ENCODE measurements around the gene MMP17.

MMP17 gene

DNA sequence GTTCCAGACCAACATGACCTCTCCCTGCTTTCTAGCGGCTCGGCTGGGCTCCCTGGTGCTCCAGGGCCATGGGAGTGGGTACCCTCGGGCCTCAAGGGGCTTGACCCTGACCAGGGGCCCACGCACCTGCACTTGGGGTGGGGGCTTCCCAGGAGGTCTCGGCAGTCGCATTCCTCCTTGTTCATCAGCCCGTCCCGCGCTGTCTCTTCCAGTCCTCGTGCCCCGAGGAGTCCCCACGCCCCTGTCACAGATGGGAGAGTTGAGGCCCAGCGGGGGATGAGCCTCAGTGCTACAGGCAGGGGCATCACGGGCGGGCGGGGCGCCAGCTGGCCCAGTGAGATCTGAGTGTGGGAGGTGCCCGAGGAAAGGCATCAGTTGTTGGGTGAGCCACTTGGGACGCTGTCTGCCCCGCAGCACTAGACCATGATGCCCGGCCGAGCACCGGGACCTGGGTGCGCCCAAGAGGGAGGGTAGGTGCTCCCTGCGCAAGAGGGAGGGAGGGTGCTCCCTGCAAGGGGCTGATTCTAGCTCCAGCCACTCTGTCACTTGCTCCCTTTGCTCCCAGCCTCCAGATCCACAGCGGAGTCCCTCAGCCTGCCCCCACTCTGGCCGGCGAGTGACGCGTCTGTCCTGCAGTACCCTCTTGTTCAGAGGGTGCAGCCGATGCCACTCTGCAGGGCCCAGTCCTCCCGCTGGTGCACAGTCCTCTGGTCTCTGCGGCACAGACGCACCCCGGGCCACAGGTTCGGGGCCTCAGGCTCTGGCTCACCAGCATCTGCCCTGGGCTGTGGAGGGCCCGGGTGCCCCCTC is 23.8 kb downstream of the MMP17 start:
- DNase-seq, result no peak

DNA sequence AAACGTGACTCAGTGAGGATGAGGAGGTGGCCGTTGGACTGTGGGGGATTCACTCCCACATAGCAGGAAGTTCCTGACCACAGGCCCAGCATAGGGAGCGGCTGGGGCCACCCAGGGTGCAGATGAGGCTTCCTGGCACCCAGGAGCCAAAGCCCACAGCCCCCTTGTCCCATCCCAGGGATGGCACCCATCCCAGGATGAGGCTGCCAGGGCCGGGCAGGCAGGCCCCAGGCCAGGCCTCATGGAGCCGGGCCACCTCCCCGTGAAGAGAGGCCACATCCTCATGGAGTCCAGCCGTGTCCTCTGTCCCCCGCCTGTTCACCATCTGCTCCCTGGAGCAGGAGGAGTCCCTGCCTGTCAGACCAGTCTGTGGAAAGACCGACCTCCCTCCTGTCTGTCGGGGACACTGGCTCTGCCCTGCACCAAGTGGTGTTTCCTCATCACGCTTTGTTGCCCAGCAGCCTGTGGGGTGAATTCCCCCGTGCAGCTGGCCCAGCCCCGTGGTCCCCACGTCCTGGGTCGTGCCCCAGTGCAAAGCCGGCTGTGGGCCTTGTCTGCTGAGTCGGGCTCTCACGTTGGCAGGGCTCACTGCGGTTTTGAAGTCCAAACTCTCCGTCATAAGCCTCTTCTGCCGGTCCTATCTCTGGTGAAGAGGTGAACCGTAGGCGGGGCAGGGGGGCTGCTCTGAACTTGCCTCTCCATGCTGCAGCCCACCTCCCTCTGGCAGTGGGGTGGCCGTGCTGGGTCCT is 24.5 kb downstream of the MMP17 start:
- DNase-seq, result no peak

DNA sequence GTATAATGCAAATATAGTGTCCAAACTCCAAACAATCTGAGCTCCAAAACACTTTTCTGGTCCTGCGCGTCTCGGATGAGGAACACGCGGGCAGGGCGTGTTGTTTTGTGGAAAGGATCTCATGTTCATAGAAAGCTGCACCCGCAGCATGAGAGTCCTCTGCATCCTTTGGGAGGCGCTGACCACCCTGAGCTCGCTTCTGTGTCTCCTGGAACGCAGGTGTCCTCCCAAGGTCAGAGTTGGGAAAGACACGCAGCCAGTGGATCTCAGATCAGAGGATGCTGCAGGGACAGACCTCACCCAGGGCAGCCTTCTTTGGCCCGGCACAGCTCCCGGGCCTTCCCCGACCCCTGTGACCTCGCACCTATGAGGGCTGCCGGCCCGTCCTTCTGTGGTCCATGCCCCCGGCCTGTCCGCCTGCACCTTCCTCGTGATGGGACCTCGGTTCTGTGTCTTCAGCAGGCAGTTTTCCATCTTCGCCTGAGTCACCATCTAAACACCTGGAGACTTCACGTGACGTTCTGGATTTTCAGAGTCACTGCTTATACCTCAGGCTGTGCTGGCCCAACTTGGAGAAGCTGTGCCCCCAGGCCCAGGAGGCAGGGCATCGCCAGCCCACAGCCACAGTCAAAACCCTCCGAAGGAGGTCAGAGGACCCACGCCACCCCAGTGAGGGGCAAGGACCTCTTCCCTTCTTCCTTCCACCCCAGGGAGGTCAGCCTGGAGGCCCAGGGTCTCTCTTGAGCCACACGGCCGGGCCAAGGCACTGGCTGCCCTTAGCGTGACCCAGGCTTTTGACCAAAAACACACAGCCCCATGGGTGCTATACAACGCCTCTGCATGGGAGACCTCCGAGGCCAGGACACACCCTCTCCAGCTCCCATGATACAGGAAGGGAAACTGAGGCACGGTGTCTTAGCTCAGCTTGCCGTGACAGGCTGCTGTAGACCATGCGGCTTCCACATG is 25.9 kb downstream of the MMP17 start:
- no peak for DNase-seq

DNA sequence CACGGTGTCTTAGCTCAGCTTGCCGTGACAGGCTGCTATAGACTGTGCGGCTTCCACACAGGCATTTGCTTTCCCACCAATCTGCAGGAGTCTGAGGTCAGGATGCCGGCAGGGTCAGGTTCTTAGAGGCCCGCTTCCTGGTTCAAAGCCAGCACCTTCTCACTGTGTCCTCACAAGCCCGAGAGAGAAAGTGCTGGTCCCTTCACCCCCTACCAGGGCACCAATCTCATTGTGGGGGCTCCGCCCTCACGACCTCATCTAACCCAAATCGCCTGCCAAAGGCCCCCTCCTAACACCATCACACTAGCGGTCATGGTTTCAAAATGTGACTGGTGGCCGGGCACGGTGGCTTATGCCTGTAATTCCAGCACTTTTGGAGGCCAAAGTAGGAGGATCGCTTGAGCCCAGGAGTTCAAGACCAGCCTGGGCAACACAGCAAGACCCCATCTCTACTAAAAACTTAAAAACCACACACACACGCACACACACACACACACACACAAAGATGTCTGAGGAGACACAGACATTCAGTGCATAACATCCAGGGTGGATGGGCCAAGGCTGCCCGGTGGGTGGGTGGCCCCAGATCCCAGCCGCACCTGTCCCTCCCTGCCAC is 26.8 kb downstream of the MMP17 start:
- DNase-seq, result no peak

DNA sequence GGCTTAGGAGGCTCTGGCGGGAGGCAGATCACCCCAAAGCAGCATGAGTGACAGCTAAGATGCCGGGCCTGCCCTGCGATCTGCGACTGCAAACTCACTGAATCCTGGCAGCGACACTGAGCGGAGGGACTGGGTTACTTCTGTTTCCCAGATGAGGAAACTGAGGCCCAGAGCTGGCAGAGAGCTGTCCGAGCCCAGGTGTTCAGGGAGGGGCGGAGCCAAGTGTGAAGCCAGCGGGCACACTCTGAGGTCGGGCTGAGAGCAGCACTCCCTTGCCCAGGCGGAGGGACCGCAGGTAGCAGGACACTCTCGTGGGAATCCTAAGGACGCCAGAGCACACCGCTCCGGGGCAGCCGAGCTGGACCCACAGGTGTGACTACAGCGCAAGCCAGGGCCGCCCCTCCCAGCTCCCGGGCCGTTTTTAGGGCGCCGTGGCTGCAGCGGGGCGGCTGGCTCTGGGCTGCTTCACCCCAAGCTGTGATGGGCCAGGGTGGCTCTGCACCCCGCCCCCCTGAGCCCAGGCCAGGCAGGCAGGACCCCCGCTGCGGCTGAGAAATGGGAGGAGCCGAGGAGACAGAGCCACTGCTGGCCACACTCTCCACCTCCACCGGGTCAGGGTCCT is 27.4 kb downstream of the MMP17 start:
- DNase-seq, result no peak

DNA sequence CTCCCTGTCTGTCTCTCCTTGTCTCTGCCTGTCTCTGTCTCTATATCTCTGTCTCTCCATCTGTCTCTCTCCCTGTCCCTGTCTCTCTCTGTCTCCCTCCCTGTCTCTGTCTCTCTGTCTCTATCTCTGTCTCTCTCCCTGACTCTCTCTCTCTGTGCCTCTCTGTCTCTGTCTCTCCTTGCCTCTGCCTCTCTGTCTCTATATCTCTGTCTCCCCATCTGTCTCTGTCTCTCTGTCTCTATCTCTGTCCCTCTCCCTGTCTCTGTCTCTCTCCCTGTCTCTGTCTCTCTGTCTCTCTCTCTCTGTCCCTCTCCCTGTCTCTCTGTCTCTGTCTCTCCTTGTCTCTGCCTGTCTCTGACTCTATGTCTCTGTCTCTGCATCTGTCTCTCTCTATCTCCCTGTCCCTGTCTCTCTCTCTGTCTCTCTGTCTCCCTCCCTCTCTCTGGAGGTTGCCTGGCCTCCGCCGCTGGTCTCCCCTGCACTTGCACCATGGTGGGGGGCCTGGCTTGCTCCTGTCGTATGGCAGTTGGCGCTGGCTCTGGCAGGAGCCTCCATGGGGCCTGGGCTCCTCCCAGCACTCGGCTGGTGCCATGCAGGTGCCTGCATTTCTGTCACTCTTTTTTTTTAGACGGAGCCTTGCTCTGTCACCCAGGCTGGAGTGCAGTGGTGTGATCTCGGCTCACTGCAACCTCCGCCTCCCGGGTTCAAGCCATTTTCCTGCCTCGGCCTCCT is 28.3 kb downstream of the MMP17 start:
- no peak for DNase-seq

DNA sequence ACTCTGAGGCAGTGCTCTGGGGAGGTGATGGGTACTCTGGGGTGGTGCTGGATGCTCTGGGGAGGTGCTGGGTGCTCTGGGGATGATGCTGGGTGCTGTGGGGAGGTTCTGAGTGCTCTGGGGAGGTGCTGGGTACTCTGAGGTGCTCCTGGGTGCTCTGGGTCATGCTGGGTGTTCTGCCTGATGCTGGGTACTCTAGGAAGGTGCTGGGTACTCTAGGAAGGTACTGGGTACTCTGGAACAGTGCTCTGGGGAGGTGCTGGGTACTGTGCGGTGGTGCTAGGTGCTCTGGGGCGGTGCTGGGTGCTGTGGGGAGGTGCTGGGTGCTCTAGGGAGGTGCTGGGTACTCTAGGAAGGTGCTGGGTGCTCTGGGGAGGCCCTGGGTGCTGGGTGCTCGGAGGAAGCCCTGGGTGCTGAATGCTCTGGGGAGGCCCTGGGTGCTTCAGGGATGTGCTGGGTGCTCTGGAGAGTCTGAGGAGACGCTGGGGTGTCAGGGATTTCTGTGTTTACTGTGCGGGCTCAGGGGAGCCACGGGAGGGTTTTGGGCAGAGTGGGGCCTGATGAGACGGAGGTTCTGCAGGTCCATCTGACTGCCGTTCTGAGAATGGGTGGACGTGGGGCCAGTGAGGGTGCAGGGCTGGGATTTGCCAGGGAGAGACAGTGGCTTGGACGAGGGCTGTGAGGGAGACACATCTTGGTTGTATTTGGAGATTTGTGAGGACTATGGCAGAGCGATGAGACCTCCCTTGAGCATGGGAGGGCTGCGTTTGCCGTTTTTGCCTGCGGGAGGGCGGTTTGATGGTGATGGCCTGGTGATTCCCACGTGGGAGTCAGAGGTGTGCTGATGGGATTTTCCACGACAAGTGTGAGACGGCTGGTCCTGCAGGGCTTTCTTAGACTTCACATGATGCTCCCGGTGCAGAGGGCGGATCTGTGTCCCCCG is 30.0 kb downstream of the MMP17 start:
- no peak for DNase-seq

DNA sequence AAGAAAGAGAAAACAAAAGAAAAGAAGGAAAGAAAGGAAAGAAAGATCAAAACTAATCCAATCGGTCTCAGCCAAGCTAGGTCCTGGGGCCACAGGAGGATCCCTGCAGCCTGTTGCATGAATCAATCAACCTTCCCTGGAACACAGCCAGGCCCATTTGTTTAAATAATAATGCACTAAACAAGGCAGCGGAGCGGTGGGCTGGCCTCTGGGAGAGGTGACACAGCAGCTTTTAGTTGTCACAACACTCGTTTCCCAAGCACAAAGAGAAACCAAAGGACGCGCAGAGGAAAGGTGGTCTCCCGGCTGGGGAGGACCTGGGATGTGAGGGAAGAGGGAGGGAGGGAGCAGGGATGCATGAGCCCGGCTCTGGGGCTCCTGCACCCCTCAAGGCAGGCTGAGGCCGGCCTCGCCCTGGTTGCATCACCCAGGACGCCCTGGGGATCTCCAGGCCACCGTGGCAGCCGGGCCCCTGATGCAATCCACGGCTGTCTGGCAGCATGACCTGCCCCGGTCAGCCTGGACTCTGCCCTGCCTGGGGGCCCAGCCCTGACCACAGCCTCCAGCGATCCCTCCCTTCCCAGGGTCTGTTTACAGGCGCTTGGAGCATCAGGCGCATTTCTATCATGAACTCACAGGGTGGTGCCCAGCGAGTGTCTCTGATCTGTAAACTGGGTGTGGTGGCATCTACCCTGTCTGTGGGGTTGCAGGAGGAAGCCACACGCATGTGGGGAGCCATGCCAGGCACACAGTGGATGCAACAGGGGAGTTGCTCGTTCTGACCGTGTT is 32.5 kb downstream of the MMP17 start:
- DNase-seq, result no peak

DNA sequence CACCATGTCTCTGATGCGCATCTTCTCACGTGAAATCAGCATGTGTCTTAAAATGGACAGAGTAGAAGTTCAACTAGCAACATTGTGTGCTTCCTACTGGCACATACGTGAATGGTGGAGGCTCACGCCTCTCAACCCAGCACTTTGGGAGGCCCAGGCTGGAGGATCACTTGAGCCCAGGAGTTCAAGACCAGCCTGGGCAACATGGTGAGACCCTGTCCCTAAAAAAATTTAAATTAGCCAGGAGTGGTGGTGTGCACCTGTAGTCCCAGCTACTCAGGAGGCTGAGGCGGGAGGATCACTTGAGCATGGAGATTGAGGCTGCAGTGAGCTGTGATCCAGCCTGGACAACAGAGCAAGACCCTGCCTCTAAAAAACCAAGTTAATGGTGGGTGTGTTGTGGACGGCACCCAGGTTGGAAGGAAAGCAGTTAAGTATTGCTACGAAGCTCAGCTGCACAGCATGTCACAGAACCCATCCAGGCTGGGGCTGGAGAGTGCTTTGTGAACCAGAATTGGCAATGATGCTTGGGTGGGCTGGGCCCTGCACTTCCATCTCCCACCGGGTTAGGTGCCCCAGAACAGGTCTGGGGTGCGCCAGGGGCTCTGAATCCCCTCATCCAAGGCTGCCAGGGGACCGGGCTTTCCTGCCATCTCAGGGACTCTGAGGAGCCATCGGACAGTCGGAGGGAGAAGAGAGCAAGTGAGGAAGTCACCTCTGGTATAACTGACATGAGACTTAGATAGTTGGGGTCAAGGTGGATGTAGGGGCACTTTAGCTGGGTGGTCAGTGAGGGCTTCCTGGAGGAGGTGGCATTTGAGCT is 33.3 kb downstream of the MMP17 start:
- DNase-seq, result no peak

DNA sequence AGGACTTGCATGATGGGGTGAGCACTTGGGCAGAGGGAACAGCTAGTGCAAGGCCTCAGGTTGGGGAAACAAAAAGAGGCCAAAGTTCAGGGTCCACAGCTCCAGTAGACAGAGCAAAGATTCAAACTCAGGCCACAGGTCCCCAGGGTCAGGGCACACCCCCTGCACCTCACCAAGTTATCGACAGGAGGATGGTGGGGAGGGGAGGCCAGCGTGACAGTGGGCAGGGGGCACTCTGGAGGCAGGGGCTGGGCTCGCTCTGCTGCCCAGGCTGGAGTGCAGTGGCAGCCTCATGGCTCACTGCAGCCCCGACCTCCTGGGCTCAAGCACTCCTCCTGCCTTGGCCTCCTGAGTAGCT is 33.9 kb downstream of the MMP17 start:
- DNase-seq, result no peak

DNA sequence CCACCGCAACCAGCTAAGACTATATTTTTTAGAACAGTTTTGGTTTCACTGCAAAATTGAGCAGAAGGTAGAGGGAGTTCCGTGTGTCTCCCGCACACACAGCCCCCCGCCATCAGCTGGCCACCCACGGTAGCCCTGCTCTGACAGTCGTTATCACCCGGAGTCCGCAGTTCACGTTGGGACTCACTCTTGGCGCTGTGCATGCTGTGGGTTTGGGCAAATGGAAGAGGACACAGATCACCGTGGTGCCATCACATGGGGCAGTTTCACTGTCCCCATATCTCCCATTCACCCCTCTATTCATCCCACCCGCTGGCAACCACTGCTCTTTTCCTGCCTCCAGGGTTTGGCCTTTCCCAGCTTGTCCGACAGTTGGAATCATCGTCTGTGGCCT is 34.4 kb downstream of the MMP17 start:
- no peak for DNase-seq

DNA sequence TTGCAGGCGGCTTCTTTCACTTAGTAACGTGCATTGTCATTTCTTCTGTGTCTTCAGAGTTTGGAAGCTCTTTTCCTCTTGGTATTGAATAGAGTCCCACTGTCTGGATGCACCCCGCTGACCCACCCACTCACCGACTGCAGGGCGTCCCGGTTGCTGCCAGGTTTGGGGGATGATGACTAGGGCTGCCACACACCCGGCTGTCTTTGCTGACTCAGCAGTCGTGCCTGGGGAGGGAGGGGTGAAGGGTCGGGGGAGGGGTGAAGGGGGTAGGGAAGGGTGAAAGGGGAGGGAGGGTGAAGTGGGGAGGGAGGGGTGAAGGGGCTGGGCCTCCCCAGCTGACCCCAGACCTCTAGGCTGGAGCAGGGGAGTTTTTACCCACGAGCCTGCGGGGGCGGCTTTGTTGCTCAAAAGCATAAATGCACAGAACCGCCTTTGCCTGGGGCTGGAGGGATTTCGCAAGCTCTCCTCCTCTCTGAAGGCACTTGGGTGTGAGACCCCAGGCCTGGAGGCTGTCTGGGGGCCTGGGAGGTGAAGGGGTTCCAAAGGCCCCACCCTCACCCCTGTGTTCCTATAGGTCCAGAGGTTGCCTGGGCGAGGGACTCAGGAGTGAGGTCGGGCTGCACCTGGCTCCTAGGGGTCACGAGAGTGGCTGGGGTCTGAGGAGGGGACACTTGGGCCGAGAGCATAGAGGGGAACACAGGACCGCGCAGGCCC is 35.0 kb downstream of the MMP17 start:
- no peak for DNase-seq

DNA sequence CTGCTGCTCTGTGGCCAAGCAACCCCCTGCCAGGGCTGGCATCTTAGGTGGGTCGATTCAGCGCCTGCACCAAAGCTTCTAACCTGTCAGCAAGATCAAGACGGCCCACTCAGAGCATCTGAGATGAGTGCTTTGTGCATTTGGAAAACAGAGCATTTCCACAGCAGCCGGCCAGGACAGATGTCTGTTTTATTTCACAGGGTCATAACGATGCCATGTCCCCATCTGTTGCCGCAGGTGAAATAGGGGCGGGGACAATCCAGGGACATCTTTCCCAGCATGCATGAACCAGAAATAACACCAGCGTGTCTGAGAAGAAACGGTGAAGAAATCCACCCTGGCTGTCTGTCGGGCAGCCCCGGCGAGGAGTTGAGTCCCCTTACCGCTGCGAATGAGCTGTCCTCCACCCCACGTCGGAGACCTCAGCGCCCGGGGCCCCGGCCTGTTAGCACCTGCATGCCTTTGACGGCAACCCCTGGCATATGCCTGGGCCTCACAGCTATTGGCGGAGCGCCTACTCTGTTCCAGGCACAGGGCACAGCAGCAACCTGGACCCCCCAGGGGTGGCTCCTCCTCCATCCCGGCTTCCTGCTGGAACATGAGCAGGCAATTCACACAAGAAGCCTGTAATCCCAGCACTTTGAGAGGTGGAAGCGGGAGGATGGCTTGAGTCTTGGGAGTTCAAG is 35.7 kb downstream of the MMP17 start:
- DNase-seq, result no peak

DNA sequence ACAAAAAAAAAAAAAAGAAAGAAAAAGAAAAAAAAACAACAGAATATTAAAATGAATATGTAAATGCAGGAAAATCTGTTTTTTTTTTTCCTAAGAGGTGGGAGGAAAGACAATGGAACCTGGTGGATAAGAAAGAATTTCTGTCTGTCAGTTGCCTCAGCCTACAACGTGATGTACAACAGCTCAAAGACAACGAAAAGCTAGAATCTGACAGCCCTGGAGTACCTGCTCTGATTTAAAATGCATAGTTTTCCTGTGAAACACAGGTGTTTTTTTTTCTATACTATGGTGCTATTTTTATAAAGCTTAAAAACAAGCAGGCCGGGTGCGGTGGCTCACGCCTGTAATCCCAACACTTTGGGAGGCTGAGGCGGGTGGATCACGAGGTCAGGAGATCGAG is 36.3 kb downstream of the MMP17 start:
- DNase-seq, result no peak

DNA sequence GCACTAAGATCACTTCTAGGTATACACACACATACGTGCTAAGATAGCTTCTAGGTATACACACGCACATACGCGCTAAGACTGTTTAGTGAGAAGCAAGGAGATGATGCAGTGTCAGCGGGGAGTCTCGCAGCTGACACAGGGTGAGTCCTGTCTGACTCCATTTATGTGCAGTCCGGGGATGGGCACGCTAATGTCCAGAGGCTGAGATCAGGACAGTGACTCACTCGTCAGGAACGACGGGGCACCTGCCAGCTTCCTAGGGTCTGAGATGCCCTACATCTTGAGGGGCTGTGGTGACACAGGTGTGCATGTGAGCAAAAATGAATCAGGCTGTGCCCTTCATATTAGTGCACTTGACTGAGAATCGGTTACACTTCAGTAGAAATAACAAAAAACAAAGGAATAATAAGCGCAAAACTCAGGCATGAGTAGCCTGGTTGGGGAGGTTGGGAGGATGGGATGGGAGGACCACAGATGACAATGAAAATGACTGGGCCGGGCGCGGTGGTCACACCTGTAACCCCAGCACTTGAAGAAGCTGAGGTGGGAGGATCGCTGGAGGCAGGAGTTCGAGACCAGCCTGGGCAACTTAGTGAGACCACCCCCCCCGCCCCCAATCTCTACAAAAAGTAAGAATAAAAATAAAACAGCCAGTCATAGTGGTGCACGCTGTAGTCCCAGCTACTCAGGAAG is 37.1 kb downstream of the MMP17 start:
- no peak for DNase-seq

DNA sequence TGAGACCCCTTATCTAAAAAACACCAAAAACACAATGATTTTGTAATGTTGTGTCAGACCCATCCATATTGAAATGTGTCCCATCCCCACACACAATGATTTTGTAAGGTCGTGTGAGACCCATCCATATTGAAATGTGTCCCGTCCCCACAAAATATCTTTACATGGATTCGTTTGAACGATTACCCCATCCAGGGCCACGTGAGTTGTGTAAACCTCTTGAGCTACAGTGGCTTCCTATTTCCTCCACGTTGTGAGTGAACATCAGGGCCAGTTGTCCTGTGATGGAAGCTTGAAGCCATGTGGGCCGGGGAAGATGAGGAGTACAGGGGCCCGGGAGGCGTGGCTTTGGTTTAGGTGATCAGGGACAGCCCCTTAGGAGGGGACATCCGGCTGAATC is 39.3 kb downstream of the MMP17 start:
- no peak for DNase-seq

Measured in NCI-H2029 treated with DMSO at 0.1 percent for 48 hours (cell line).